ENCODE measurements around the gene KLRC3. TPM values are rescaled to one million over a fixed set of nuclear protein-coding genes. Genes with fewer than 3 reads are reported as not detected.
"Not testable (repeated sequence)": the region's sequence is repeated elsewhere in the genome, so short reads cannot be mapped to it uniquely, and the experiment has no call there.

KLRC3 gene
- total and polyA plus RNA-seq, 8 donors, result not detected

- Histone ChIP-seq H3K36me3 (no peaks in the 10 kb centered on the region), H3K9me3 (no peaks in the 10 kb centered on the region), H3K4me3 (no peak overlapping the region), H3K27ac (no peak overlapping the region), H3K27me3 (no peaks in the 10 kb centered on the region), H3K4me1 (peaks cover 14 to 18% (median 18%) of the 10 kb centered on the region in 3 donors)
- TF ChIP-seq, protein P1, sequence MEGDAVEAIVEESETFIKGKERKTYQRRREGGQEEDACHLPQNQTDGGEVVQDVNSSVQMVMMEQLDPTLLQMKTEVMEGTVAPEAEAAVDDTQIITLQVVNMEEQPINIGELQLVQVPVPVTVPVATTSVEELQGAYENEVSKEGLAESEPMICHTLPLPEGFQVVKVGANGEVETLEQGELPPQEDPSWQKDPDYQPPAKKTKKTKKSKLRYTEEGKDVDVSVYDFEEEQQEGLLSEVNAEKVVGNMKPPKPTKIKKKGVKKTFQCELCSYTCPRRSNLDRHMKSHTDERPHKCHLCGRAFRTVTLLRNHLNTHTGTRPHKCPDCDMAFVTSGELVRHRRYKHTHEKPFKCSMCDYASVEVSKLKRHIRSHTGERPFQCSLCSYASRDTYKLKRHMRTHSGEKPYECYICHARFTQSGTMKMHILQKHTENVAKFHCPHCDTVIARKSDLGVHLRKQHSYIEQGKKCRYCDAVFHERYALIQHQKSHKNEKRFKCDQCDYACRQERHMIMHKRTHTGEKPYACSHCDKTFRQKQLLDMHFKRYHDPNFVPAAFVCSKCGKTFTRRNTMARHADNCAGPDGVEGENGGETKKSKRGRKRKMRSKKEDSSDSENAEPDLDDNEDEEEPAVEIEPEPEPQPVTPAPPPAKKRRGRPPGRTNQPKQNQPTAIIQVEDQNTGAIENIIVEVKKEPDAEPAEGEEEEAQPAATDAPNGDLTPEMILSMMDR (IDR thresholded peaks at IDR 0.05), result no peak
- WGBS, 2 donors, result 88 to 90% methylated on average over 8 of the region's 8 CpGs
- ATAC-seq, result no peak
- DNase-seq, result no peak
- intact Hi-C loops (cut with DNase I), result no loop called here
- no peak for FAIRE-seq
Observed at GRCh38 chr12:10369557-10370415, 50.6 kb downstream of the KLRC3 start.

DNA sequence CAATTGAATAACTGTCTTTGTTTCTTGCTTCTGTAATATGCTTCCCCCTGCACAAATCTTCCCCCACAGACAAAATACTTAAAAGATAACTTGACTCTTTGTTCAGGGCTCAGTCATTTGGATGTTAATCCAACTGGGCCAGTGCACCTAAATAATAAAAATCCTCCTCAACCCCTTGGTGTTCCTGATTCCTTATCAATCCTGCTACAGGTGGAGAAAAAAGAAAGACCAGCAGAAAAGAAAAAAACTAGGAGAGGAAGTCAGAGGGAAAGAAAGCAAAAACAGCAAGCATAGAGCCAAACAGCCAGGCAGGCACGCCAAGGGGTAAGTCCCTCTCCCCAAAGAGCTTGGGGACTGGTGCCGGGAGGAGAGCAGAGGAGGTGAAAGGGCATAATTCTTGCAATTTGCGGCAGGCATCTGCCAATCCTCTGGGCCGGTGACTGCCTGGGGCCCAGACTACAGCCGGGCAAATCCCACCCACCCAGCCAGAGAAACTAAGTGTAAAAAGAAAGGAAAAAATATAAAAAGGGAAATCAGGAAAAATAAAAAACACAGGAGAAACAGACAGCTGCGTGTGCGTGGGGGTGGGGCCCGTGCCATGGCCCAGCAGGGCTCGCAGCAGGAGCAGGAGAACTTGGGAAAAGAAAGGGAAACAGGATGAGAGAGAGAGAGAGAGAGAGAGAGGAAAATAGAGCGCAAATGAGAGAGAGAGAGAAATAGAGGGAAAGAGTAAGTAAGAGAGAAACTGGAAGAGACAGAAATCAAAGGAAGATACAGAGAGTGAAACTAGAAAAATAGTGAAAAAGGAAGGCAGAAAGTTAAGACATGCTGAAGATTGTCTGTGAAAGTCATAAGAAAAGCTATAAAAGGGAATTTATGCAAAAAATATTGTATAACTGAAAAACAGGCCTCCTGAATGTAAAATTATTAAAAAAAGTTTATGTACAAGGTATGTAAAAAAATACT is 51.9 kb downstream of the KLRC3 start:
- Histone ChIP-seq H3K27ac (no peak overlapping the region), H3K9me3 (no peaks in the 10 kb centered on the region), H3K4me1 (peaks cover 18 to 19% (median 18%) of the 10 kb centered on the region in 3 donors), H3K27me3 (no peaks in the 10 kb centered on the region), H3K36me3 (no peaks in the 10 kb centered on the region), H3K4me3 (no peak overlapping the region)
- FAIRE-seq, result no peak
- no peak for DNase-seq
- 92 to 95% methylated on average over 10 of the region's 10 CpGs for WGBS, 2 donors
- intact Hi-C loops (cut with DNase I), result no loop called here
- TF ChIP-seq, protein P1 (IDR thresholded peaks at IDR 0.05), result no peak
- no peak for ATAC-seq

DNA sequence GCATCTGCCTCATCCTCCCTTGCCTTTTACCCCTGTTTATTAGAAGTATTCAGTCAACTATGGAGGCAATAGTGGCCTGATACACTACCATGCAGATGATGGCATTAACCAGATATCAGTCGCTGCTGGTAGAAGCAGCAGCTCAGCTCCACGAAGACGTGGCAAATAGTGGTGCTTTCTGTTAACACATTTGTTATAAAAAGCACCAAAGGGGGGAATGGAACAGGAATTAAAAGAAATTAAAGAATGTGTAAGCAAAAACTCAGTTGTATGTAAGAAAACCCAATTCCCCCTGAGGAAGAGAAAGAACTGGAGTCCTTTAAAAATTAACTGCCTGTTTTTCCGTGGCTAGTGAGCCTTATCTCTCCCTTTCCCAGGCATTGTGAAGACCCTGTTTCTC is 52.7 kb downstream of the KLRC3 start:
- H3K27me3 ChIP-seq; DNase-seq; intact Hi-C loops (cut with DNase I); H3K4me3 ChIP-seq; ATAC-seq; H3K36me3 ChIP-seq; H3K9me3 ChIP-seq; H3K27ac ChIP-seq; FAIRE-seq: not testable (repeated sequence)
- peaks cover 14 to 19% (median 18%) of the 10 kb centered on the region in 3 donors for H3K4me1 ChIP-seq
- 71 to 75% methylated on average over 4 of the region's 4 CpGs for WGBS, 2 donors

- FAIRE-seq (no peak), ATAC-seq (peak in 2 of 4 donors; percentile 6 to 30), DNase-seq (no peak)
- peak overlapping the region; percentile 31 to 98 (median 86) for H3K27ac ChIP-seq
- H3K4me3 ChIP-seq, result peak overlapping the region in 1 of 4 donors; percentile 7
- H3K36me3 ChIP-seq, result no peaks in the 10 kb centered on the region
- H3K4me1 ChIP-seq, result peaks cover 14 to 22% (median 18%) of the 10 kb centered on the region in 3 donors
- H3K9me3 ChIP-seq, result no peaks in the 10 kb centered on the region
- no peaks in the 10 kb centered on the region for H3K27me3 ChIP-seq
- intact Hi-C loops (cut with DNase I), result no loop called here
- TF ChIP-seq, protein P1 (IDR thresholded peaks at IDR 0.05), result peak in 1 of 4 donors; percentile 9
Observed at GRCh38 chr12:10366875-10367274, 53.5 kb downstream of the KLRC3 start.

GRCh38 chr12:10365696-10366405 is 54.5 kb downstream of the KLRC3 start:
- H3K4me3 ChIP-seq, result peak overlapping the region in 2 of 4 donors; percentile 39 to 60
- no peaks in the 10 kb centered on the region for H3K9me3 ChIP-seq
- no peaks in the 10 kb centered on the region for H3K27me3 ChIP-seq
- H3K4me1 ChIP-seq, result peaks cover 14 to 31% (median 18%) of the 10 kb centered on the region in 3 donors
- TF ChIP-seq, protein P1 (IDR thresholded peaks at IDR 0.05), result peak in 1 of 4 donors; percentile 21
- peak overlapping the region; percentile 56 to 98 (median 86) for H3K27ac ChIP-seq
- FAIRE-seq, result no peak
- no peaks in the 10 kb centered on the region for H3K36me3 ChIP-seq
- 26 to 31% methylated on average over 6 of the region's 6 CpGs for WGBS, 2 donors
- DNase-seq, result no peak
- intact Hi-C loops (cut with DNase I), result no loop called here
- peak in 2 of 4 donors; percentile 6 to 9 for ATAC-seq

Measured in pancreas (tissue), 10 donors.